ENCODE results near the gene ZC3H4. TPM values are rescaled to one million over a fixed set of nuclear protein-coding genes. Genes with fewer than 3 reads are reported as not detected.

Gene ZC3H4
- total RNA-seq (2022; extraction: Qiagen RNA extraction): 20.2 to 30.3 TPM (median 28.2 TPM) in 5 replicates

DNA sequence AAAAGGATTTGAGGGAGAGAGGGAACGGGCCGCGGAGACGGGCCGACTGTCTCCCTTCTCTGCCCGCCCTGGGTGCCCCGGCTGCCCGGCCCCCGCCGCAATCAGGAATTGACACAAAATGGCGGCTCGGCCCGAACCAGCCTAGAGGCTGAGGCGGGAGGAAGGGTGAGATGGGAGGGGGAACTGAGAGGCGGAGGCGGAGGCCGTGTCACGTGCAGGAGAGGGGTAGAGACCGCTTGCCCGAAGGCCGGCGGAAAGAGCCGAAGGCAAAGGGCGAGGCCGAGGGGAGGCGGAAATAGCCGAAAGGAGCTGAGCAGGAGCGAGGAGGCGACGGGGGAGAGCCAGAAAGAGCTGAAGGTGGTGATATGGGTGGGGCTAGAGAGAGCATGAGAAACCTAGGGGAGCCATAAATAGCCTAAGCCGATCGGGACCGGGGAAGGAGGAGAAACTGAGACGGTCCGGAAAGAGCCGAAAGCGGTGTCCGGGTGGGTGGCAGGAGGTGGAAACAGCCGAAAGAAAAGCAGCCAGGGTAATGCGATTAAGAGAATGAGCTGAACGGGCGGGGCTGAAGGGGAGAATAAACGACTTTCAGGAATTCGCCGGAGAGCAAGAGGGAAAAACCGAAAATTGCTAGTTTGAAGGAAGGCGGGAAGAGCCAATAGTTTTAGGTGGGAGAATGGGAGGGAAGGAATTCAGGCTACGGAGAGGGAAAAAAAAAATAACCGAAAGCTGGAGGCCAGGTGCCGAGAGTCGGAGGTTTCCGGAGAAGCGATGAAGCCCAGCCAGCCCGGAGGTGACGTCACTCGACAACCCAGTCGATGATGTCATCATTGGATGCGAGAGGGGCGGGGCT is at the start of gene ZC3H4:
Gene ZC3H4, minus strand, starts transcription at position 780 of the 853 bp plus-strand sequence. CDS start 1,192 bp downstream, outside the sequence.

DNA sequence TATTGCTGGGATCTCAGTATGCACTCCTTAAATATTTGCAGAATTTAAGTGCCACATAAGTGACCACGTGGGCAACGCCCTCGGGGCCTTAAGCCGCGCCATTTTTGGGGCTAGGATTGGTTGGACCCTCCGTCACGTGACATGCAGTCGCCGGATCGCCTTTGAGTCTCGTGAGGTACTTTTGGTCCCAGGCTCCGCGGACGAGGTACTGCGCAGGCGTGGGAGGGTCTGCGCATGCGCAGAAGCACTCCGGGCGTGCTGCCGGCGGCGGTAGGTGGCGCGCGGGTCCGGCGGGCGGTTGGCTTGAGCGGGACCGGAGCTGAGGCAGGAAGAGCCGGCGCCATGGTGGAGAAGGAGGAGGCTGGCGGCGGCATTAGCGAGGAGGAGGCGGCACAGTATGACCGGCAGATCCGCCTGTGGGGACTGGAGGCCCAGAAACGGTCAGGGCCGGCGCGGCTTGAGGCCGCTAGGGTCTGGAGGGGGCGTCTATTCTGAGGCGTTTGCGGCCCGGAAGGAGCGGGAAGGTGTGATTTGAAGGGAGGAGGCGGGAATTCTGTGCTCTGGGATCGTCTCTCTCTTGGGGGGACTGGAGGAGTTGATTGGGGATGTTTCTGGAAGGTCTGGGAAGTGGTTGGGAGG is 17.1 kb upstream of the ZC3H4 start, which contains the start of gene SAE1:
Gene SAE1, plus strand, starts transcription at position 247 of the 639 bp plus-strand sequence. Its CDS starts 96 bp downstream, at position 343.

GRCh38 chr19:47019431-47020041 is 94.0 kb downstream of the ZC3H4 start, which contains the start of gene NPAS1:
Gene NPAS1, plus strand, starts transcription at chr19:47019837. Its CDS starts 1,211 bp downstream, at chr19:47021048.

Other genes starting within 250 kb of the ZC3H4 start
- 4.8 to 7.5 TPM (median 5.8 TPM) in 5 replicates for gene NPAS1, start 93.9 kb downstream of the ZC3H4 start, total RNA-seq (2022; extraction: Qiagen RNA extraction)
- gene TMEM160, start 65.2 kb downstream of the ZC3H4 start, total RNA-seq (2022; extraction: Qiagen RNA extraction): 28.9 to 65.7 TPM (median 55.6 TPM) in 5 replicates
- 208 to 229 TPM (median 216 TPM) in 5 replicates for gene SAE1, start 17.1 kb upstream of the ZC3H4 start, total RNA-seq (2022; extraction: Qiagen RNA extraction)
- gene BBC3, start 117.4 kb upstream of the ZC3H4 start, total RNA-seq (2022; extraction: Qiagen RNA extraction): 15.1 to 23.4 TPM (median 21.6 TPM) in 5 replicates
- gene CCDC9, start 142.7 kb upstream of the ZC3H4 start, total RNA-seq (2022; extraction: Qiagen RNA extraction): 20.8 to 26.5 TPM (median 25.4 TPM) in 5 replicates
- 4.7 to 9.6 TPM (median 8.9 TPM) in 5 replicates for gene INAFM1, start 161.1 kb upstream of the ZC3H4 start, total RNA-seq (2022; extraction: Qiagen RNA extraction)
- 1.2 to 3.3 TPM (median 2.4 TPM) in 5 replicates for gene C5AR1, start 196.1 kb upstream of the ZC3H4 start, total RNA-seq (2022; extraction: Qiagen RNA extraction)
- gene C5AR2, start 218.4 kb upstream of the ZC3H4 start, total RNA-seq (2022; extraction: Qiagen RNA extraction): 7.0 to 13.8 TPM (median 11.3 TPM) in 5 replicates
- gene DHX34, start 235.5 kb upstream of the ZC3H4 start, total RNA-seq (2022; extraction: Qiagen RNA extraction): 22.0 to 39.5 TPM (median 37.5 TPM) in 5 replicates

Measured in A549 treated with dexamethasone at 1 μM for 4 hours (cell line).